Urinary bladder (tissue), 4 donors: ENCODE results near the gene SVOPL. TPM values are rescaled to one million over a fixed set of nuclear protein-coding genes. Genes with fewer than 3 reads are reported as not detected.
"Not testable (repeated sequence)": the region's sequence is repeated elsewhere in the genome, so short reads cannot be mapped to it uniquely, and the experiment has no call there.

ENCODE experiments used
- DNase-seq: peaks from one replicate; pipeline ENCODE4 v3.0.0-alpha.2; 2015; ENCODE audit errors: extremely low spot score
- H3K27ac ChIP-seq: one replicate; pipeline ENCODE4 v1.5.1; 2013; ENCODE audit warnings: low read depth, mild to moderate bottlenecking, moderate library complexity
- H3K36me3 ChIP-seq: one replicate; pipeline ENCODE4 v1.6.1; 2013; ENCODE audit warnings: mild to moderate bottlenecking, moderate library complexity; ENCODE audit not compliant: insufficient read depth
- H3K4me1 ChIP-seq: one replicate; pipeline ENCODE4 v1.6.1; 2013; ENCODE audit warnings: mild to moderate bottlenecking, moderate library complexity; ENCODE audit not compliant: insufficient read depth
- H3K4me3 ChIP-seq: one replicate; pipeline ENCODE4 v1.5.1; 2013; ENCODE audit warnings: low read depth, low read length
- WGBS: extraction: QIAGEN DNeasy Blood & Tissue Kit; methylation state at CpG from one replicate; pipeline ENCODE4 v1.1.7; 2013; 5-methylcytosine and 5-hydroxymethylcytosine counted together
- polyA plus RNA-seq: library from polyadenylated mRNA; stranded (reverse); fragments of 200-250 nt; gene quantifications from one replicate; pipeline ENCODE4 v1.2.3, GENCODE V29; 2013
- total RNA-seq: library from RNA; depleted of rRNA; stranded (reverse); fragments of >200 nt; gene quantifications from one replicate; pipeline ENCODE4 v1.2.3, GENCODE V29; 2014
- donor health status: healthy with polysubstance abuse.
- donor health status: healthy.

The SVOPL gene
- total and polyA plus RNA-seq, 2 donors = 0.08 to 2.5 TPM

DNA sequence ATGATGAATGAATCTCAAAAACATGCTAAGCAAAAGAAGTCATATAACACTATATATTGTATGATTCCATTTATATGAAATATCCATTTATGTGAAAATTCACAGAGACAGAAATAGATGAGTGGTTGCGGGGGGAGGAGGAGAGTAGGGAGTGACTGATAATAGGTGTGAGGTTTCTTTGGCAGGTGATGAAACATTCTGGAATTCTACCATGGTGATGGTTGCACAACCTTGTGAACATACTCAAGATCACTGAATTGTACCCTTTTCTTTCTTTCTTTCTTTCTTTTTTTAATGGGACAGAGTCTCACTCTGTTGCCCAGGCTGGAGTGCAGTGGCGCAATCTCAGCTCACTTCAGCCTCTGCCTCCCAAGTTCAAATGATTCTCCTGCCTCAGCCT is 10.7 kb downstream of the SVOPL start:
- no peak overlapping the region for H3K27ac ChIP-seq
- no peaks in the 10 kb centered on the region for H3K4me1 ChIP-seq
- no peaks in the 10 kb centered on the region for H3K36me3 ChIP-seq
- no peak overlapping the region for H3K4me3 ChIP-seq
- WGBS = 95% methylated on average over 2 of the region's 2 CpGs
- DNase-seq = no peak

DNA sequence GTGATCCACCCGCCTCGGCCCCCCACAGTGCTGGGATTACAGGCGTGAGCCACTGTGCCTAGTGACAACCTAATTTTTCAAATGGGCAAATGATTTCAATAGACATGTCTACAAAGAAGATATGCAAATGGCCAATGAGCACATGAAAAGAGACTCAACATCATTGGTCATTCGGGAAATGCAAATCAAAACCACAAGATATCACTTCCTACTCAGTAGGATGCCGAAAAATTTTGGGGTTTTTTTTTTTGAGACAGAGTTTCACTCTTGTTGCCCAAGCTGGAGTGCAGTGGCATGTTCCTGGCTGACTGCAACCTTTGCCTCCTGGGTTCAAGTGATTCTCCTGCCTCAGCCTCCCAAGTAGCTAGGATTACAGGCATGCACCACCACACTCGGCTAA is 13.1 kb downstream of the SVOPL start:
- not testable (repeated sequence) for H3K4me1 ChIP-seq, H3K4me3 ChIP-seq, DNase-seq, H3K36me3 ChIP-seq, H3K27ac ChIP-seq
- 93% methylated on average over 6 of the region's 6 CpGs for WGBS

DNA sequence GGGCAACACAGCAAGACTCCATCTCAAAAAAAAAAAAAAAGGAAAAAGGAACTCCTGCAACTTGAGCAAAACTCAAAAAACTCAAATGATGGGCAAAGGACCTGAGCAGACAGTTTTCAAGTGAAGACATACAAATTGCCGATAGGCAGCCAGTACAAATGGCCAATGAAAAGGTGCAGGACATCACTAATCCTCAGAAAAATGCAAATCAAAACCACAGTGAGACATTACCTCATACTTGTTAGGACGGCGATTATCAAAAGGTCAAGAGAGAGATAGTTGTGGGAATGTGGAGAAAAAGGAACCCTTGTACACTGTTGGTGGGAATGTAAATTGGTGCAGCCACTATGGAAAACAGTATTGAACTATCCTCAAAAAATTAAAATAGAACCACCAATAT is 16.8 kb downstream of the SVOPL start:
- Histone ChIP-seq H3K36me3 (no peaks in the 10 kb centered on the region), H3K4me3 (no peak overlapping the region), H3K27ac (no peak overlapping the region), H3K4me1 (no peaks in the 10 kb centered on the region)
- WGBS = 77% methylated on average over 3 of the region's 3 CpGs
- DNase-seq = no peak

DNA sequence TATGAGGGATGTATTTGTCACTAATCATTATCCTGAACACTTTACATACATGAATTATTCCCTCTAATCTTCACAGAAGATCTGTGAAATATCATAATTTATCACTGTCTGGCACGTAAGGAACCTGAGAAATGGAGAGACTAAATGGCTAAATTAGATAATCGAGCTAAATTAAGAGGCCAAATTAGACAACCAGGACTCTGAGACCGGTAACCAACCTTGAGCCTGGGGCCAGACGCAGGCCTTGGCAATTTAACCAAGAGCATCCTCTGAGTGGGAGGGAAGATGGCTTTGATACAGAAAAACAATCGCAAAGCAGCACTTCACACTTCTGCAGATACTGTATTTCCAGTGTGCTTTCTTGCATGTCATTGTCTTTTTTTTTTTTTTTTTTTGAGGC is 21.4 kb downstream of the SVOPL start:
- H3K4me1 ChIP-seq = no peaks in the 10 kb centered on the region
- no peak overlapping the region for H3K4me3 ChIP-seq
- no peak overlapping the region for H3K27ac ChIP-seq
- no peak for DNase-seq
- WGBS = 62% methylated on average over 5 of the region's 5 CpGs
- no peaks in the 10 kb centered on the region for H3K36me3 ChIP-seq

DNA sequence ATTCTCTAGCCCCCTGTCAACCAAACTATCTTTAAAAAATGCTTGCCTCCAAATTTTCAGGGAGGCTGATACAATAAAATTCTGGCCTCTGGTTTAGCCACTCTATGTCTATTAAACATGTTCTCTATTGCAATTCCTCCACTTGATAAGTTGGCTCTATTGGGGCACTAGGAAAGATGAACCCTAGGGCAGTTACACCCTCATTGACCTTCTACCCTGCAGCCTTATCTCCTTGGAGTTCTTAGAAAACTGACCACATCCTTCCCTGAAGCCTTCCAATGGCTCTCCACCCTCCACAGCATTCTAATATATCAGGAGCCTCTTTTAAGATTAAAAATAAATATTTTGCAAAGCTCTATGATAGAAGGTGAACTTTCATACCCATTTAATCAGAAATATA is 30.6 kb downstream of the SVOPL start:
- Histone ChIP-seq H3K4me3 (no peak overlapping the region), H3K27ac (no peak overlapping the region), H3K4me1 (no peaks in the 10 kb centered on the region), H3K36me3 (no peaks in the 10 kb centered on the region)
- DNase-seq = no peak

DNA sequence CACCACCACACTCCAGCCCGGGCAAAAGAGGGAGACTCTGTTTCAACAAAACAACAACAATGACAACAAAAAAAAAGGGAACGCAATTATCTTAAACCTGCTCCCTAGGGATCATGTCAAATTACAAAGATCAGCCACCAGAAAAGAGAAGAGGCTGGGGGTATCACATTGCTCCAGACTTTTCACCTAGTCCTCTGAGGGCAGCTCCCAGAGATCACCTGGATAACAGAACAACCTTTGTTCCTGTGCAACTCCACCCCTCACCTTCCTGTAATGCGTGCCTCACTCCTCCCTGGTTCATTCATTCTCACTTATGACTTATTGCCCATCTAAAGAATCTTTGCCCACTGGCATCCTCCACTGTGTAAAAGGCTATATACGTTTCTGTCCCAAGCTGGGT is 31.8 kb downstream of the SVOPL start:
- Histone ChIP-seq H3K4me3 (no peak overlapping the region), H3K36me3 (no peaks in the 10 kb centered on the region)
- WGBS = 77% methylated on average over 4 of the region's 4 CpGs

DNA sequence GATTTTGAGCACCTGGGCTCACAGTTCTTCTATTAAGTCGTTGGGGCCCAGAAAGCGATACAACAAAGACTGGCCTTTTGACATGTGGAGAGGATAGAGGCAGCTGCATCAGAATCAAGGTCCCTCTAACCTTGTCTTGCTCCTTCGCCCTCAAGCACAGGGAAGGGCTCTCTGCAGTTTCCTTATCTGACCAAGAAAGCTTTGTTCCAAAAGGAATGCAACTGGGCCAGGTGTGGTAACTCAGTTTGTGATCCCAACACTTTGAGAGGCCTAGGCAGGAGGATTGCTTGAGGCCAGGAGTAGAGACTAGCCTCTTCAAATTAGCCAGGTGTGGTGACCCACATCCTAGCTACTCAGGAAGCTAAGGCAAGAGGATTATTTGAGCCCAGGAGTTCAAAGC is 32.2 kb downstream of the SVOPL start:
- no peak overlapping the region for H3K27ac ChIP-seq
- 95% methylated on average over 3 of the region's 3 CpGs for WGBS
- H3K36me3 ChIP-seq = no peaks in the 10 kb centered on the region
- DNase-seq = no peak
- H3K4me3 ChIP-seq = no peak overlapping the region
- no peaks in the 10 kb centered on the region for H3K4me1 ChIP-seq

More for the DNA sequence above, 31.8 kb downstream of the SVOPL start:
- Histone ChIP-seq H3K4me1 (no peaks in the 10 kb centered on the region), H3K27ac (no peak overlapping the region)
- DNase-seq = no peak

DNA sequence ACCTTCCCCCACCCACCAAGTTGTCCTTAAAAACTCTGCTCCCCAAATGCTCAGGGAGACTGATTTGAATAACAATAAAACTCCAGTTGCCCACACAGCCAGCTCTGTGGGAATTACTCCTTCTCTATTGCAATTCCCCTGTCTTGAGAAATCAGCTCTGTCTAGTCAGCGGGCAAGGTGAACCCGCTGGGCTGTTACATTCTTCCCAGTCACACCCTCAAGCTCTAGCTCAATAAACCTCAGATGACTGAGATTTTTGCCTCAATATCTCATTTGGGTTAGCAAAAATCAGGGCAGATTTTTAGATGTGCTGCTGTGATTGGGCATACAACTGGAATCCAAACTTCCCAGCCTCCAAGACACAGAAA is 32.9 kb downstream of the SVOPL start:
- H3K36me3 ChIP-seq = no peaks in the 10 kb centered on the region
- H3K27ac ChIP-seq = no peak overlapping the region
- no peak for DNase-seq
- WGBS = 96% methylated on average over 2 of the region's 2 CpGs
- no peak overlapping the region for H3K4me3 ChIP-seq
- no peaks in the 10 kb centered on the region for H3K4me1 ChIP-seq

DNA sequence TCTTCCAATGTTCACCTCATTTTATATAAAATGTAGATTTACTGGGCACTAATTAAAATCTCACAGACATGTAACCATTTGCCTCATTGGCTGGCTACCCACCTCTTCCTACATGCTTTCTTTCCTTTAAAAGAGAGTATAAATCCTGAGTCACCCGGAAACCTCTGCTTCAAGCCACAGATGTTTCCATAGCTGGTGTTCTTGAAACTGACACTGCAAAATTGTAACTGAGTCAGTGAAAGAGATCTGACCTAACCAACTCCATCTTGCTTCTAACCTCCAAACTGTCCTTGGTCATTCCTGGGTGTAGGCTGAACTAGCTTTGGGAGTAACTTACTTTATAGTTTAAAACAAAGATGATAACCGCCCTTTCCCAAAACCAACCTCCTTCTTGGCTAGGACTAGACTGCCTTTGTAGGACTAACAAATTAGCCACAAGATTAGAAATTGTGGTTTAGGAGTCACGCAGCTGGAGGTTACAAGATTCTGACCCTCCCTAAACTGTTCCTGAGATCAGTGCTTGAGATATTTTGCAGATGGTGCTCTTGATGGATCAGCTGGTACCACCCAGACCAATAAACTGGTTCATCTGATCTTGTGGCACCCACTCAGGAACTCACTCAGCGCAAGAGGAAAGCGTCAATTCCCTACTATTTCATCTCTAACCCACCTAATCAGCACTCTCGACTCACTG is 33.5 kb downstream of the SVOPL start:
- H3K4me1 ChIP-seq = no peaks in the 10 kb centered on the region
- DNase-seq = no peak
- WGBS = 71% methylated on average over 6 of the region's 6 CpGs
- no peak overlapping the region for H3K27ac ChIP-seq
- H3K4me3 ChIP-seq = no peak overlapping the region
- no peaks in the 10 kb centered on the region for H3K36me3 ChIP-seq

DNA sequence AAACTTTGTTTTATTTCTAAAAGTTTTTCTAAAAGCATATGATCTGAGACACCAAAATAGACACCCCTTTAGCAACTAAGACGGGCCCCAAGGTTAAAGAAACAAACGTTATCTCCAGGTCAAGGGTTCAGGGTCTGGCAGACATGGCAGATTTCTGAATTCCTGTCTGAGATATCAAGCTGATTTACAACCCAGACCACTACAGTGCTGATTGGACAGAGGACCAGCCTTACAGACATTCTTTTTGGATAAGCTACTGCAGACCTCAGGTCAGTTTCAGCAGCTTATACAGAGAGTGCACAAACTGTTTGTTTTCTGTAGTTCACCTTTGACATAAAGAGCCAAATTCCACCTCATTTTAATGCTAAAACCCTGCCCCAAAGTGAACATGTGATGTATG is 34.8 kb downstream of the SVOPL start:
- DNase-seq = no peak
- Histone ChIP-seq H3K4me3 (no peak overlapping the region), H3K27ac (no peak overlapping the region), H3K4me1 (no peaks in the 10 kb centered on the region), H3K36me3 (no peaks in the 10 kb centered on the region)
- WGBS = 18% methylated on average over 2 of the region's 2 CpGs

DNA sequence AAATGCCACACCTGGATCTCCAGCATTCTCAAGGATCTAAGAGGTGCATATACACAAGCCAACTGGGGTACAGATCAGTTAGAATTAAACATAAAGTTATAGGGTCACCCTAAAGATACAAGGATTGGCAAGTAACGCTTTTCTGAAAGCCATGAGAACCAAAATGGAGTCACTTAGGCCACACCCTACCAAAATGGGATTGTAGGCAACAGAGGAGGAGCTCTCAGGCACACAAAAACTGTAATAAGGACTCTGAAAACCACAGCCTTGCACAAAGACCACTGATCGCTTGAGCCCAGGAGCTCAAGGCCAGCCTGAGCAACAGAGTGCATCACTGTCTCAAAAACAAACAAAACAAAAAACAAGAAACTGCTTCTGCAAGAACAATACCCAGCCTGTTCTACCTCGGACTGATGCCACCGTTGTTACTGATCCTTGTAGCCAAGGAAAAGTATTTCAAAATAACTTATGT is 35.5 kb downstream of the SVOPL start:
- Histone ChIP-seq H3K36me3 (no peaks in the 10 kb centered on the region), H3K4me1 (no peaks in the 10 kb centered on the region), H3K4me3 (no peak overlapping the region), H3K27ac (no peak overlapping the region)
- 67% methylated on average over 4 of the region's 4 CpGs for WGBS
- DNase-seq = no peak

DNA sequence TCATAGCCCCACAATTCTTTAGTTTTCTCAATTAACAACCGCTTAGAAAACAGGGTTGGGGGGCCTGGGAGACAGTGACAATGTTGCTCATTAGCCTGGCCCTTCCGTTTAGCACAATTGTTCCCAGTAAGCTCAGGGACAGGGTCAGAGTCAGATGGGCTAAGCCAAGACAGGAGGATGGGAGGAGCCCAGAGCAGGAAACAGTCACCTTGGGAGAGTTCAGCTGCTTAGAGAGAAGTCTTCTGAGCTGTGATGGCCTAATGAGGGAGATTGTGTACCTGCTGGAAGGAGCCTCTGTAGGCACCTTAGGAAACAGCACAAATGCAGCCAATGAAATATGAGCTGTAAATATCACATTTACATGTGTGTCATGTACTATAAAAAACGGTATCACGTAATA is 35.9 kb downstream of the SVOPL start:
- no peaks in the 10 kb centered on the region for H3K4me1 ChIP-seq
- H3K27ac ChIP-seq = no peak overlapping the region
- H3K36me3 ChIP-seq = no peaks in the 10 kb centered on the region
- DNase-seq = no peak
- 77% methylated on average over 4 of the region's 4 CpGs for WGBS
- no peak overlapping the region for H3K4me3 ChIP-seq

DNA sequence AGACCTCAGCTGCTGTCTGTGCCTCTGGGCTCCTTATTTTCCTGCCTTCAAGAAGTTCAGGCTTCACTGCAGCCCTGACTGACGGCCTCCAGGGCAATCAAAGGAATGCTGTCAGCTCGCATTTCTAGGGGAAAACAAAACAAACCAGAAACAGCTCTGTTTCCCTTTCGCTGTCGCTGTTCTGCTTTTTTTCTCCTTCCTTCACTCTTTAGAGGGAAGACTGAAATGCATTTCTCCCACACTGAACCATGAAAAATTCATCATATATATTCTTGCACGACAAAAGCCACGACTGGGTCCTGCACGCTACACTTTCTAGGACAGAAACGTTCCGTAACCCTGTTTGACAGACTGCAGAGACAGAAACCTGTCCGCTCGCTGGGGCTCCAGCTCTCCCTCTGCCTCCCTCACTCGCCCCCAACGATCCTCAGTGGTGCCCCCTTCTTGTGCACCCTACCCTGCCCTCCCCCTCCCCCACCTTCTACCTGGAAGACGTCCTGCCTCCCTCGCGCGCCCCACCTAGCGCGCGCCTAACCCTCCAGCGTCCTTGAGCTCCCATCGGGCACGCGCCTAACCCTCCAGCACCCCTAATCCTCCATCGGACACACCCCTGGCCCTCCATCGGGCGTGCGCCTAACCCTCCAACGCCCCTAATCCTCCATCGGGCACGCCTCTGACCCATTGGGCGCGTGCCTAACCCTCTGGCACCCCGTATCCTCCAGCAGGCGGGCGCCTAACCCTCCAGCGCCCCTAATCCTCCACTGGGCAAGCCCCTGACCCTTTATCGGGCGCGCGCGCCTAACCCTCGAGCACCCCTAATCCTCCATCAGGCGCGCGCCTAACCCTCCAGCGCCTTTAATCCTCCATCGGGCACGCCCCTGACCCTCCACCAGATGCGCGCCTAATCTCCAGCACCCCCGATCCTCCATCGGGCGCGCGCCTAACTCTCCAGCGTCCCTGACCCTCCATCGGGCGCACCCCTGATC is 37.1 kb downstream of the SVOPL start:
- Histone ChIP-seq H3K4me1 (no peaks in the 10 kb centered on the region), H3K27ac (no peak overlapping the region), H3K4me3 (peak overlapping the region; percentile 24), H3K36me3 (no peaks in the 10 kb centered on the region)
- no peak for DNase-seq
- 30% methylated on average over 59 of the region's 59 CpGs for WGBS

DNA sequence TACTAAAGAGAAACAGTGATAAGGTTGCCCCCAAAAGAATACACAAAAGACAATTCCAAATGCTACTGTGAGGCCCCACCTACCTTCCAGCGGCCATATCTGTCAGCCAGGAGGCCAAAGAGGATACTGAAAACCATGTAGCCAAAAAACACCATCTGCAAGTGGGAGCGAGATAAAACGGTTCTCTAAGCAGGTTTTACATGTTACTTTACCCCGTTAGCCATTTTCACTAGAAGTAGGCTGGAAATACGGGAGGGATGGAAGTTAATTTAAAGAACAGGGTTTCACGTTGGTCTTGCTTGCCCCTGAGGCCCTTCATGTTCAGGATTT is 38.2 kb downstream of the SVOPL start:
- Histone ChIP-seq H3K4me3 (no peak overlapping the region), H3K4me1 (no peaks in the 10 kb centered on the region), H3K27ac (no peak overlapping the region), H3K36me3 (no peaks in the 10 kb centered on the region)
- WGBS = 71% methylated on average over 6 of the region's 6 CpGs
- DNase-seq = no peak
